Heart right ventricle (tissue), 16 donors: Measurements from ENCODE around the gene AKAP6. TPM values are rescaled to one million over a fixed set of nuclear protein-coding genes. Genes with fewer than 3 reads are reported as not detected.
"Not testable (repeated sequence)": the region's sequence is repeated elsewhere in the genome, so short reads cannot be mapped to it uniquely, and the experiment has no call there.

Experiments used
- ATAC-seq, 8 donors: fragments of 200-7000 bp; cut with Tn5 transposase; one replicate each; pipeline ENCODE4 v1.9.1; 2020; ENCODE audit warnings: mild to moderate bottlenecking in 8 of 8, moderate library complexity in 8 of 8, moderate number of reproducible peaks in 1 of 8
- DNase-seq, 2 donors: peaks; one replicate each; pipeline ENCODE4 v3.0.0-alpha.2; 2020
- H3K27ac ChIP-seq, 10 donors: fragments of 200-600 bp; sonication (generic) in 2 of 10; one replicate each; pipeline versions ENCODE4 v1.5.0 to v1.8.0; 2020 to 2022; ENCODE audit warnings: mild to moderate bottlenecking in 3 of 10
- H3K27me3 ChIP-seq, 7 donors: fragments of 200-600 bp; one replicate each; pipeline ENCODE4 v1.8.0; 2021 to 2022; ENCODE audit warnings: mild to moderate bottlenecking in 2 of 7
- H3K36me3 ChIP-seq, 9 donors: fragments of 200-600 bp; sonication (generic) in 1 of 9; one replicate each; pipeline versions ENCODE4 v1.5.0 to v1.8.0; 2020 to 2022; ENCODE audit warnings: mild to moderate bottlenecking in 2 of 9
- H3K4me1 ChIP-seq, 9 donors: fragments of 200-600 bp; sonication (generic) in 1 of 9; one replicate each; pipeline versions ENCODE4 v1.5.0 to v1.8.0; 2020 to 2022; ENCODE audit warnings: mild to moderate bottlenecking in 4 of 9
- H3K4me3 ChIP-seq, 10 donors: fragments of 200-600 bp; sonication (generic) in 2 of 10; one replicate each; pipeline versions ENCODE4 v1.5.0 to v1.8.0; 2020 to 2022; ENCODE audit warnings: mild to moderate bottlenecking in 7 of 10, moderate library complexity in 2 of 10
- H3K9me3 ChIP-seq, 11 donors: fragments of 200-600 bp in 10 of 11; sonication (generic) in 2 of 11; one replicate each; pipeline versions ENCODE4 v1.5.0 to v1.8.0; 2013 to 2022; ENCODE audit warnings: mild to moderate bottlenecking in 2 of 11, control low read depth in 1 of 11, moderate library complexity in 1 of 11
- CTCF ChIP-seq, 9 donors: fragments of 200-600 bp; sonication (generic) in 2 of 9; IDR thresholded peaks; one replicate each; pipeline versions ENCODE4 v1.5.0 to v1.8.0; 2021 to 2022; ENCODE audit warnings: antibody characterized with exemption in 9 of 9, mild to moderate bottlenecking in 5 of 9, moderate library complexity in 1 of 9
- WGBS, 2 donors: extraction: QIAGEN DNeasy Blood & Tissue Kit; methylation state at CpG; one replicate each; pipeline ENCODE4 v1.1.7; 2013; ENCODE audit warnings: inconsistent platforms in 1 of 2; 5-methylcytosine and 5-hydroxymethylcytosine counted together
- intact Hi-C, 10 donors: fragments of 100-400 bp; cut with DNase I; formaldehyde crosslinking; loops; one replicate each; pipeline versions ENCODE4 v1.11.1 to v1.14.2; 2022
- polyA plus RNA-seq, 2 donors: library from polyadenylated mRNA; stranded (reverse); fragments of 200-250 nt; gene quantifications; one replicate each; pipeline ENCODE4 v1.2.3, GENCODE V29; 2013
- total RNA-seq, 10 donors: library from RNA; stranded (reverse); fragmentation: NEBNext Ultra II Directional in 3 of 10; extraction: Animal tissue kit (Norgen Biotek cat#: 25700) in 3 of 10; gene quantifications; one replicate each; pipeline versions ENCODE4 v1.2.1 to v1.2.4, GENCODE V29; 2021 to 2023
- donor health status: Arrhythmogenic right ventricular cardiomyopathy.
- donor health status: ischemic (EF 13 %, LVEDD 7.1; RV severe dilation, severe dysfunction).
- donor health status: healthy with polysubstance abuse.
- donor health status: DM: no; HTN: yes; CAD: no.
- donor health status: DM: no; HTN: no; CAD: no.
- donor health status: ischemic (EF 25% LVEDD 6.9; RV normal size, moderate dysfunction).
- donor health status: ischemic (EF 25% LVEDD 5.7; RV mildly dilated, moderate dysfunction).
- donor health status: healthy.
- donor health status: DM: yes; HTN: yes; CAD: no.
- donor health status: Ischemic cardiomyopathy.
- donor health status: ischemic (EF 35%, LVEDD 5.7; RV mildly dilated, moderate dysfunction).
- donor health status: nonischemic (EF 11% LVEDD 7.7; RV severe dilation, severe dysfunction).
- donor health status: DM: yes; HTN: yes; CAD: no.
- donor health status: PGD.
- donor health status: ischemic (EF 29% LVEDD 5.4; RV normal size, mild dysfunction).
- donor health status: nonischemic (EF 23%, LVEDD 6.1; RV moderate dilation, normal function).

The AKAP6 gene
- total and polyA plus RNA-seq, 12 donors, result 13.5 to 332 (median 229) TPM

- ATAC-seq (peak; percentile 94 to 99 (median 98)), DNase-seq (peak; percentile 54 to 65)
- no peaks in the 10 kb centered on the region for H3K36me3 ChIP-seq
- no peak for TF ChIP-seq CTCF (IDR thresholded peaks at IDR 0.05)
- WGBS, 2 donors, result 17 to 23% methylated on average over 5 of the region's 5 CpGs
- intact Hi-C loops, result loop anchor here in 1 of 10 donors (5.0 kb wide), 1 partner anchor 40 kb away; no protein-coding TSS in a partner anchor
- no peaks in the 10 kb centered on the region for H3K27me3 ChIP-seq
- H3K27ac ChIP-seq, result peak overlapping the region; percentile 55 to 87 (median 79)
- H3K4me3 ChIP-seq, result no peak overlapping the region
- peaks cover 0 to 5% (median 0%) of the 10 kb centered on the region in 11 donors for H3K9me3 ChIP-seq
- peaks cover 0 to 34% (median 7%) of the 10 kb centered on the region in 9 donors for H3K4me1 ChIP-seq
Observed at GRCh38 chr14:32457213-32457920, 128.3 kb downstream of the AKAP6 start.

- ATAC-seq, result no peak
- Histone ChIP-seq H3K9me3 (peaks cover 0 to 15% (median 0%) of the 10 kb centered on the region in 11 donors), H3K27ac (peak overlapping the region in 6 of 10 donors; percentile 70 to 87 (median 86)), H3K36me3 (no peaks in the 10 kb centered on the region), H3K27me3 (no peaks in the 10 kb centered on the region), H3K4me3 (no peak overlapping the region), H3K4me1 (peaks cover 0 to 34% (median 7%) of the 10 kb centered on the region in 9 donors)
- no peak for TF ChIP-seq CTCF (IDR thresholded peaks at IDR 0.05)
- intact Hi-C loops, result loop anchor here in 1 of 10 donors (5.0 kb wide), 1 partner anchor 41 kb away; no protein-coding TSS in a partner anchor
- 80 to 87% methylated on average over 3 of the region's 3 CpGs for WGBS, 2 donors
- DNase-seq, result no peak
Observed at GRCh38 chr14:32458720-32459119, 129.6 kb downstream of the AKAP6 start.

- Histone ChIP-seq H3K27me3 (no peaks in the 10 kb centered on the region), H3K9me3 (peaks cover 0 to 20% (median 0%) of the 10 kb centered on the region in 11 donors), H3K4me3 (no peak overlapping the region), H3K27ac (peak overlapping the region in 5 of 10 donors; percentile 2 to 51 (median 21)), H3K36me3 (no peaks in the 10 kb centered on the region), H3K4me1 (peaks cover 0 to 34% (median 7%) of the 10 kb centered on the region in 9 donors)
- no peak for TF ChIP-seq CTCF (IDR thresholded peaks at IDR 0.05)
- intact Hi-C loops, result loop anchor here in 2 of 10 donors (10.0 kb wide), 2 partner anchors 385 to 525 kb away; partner anchors contain the start of gene ARHGAP5 (in 1 of the 2)
- ATAC-seq (peak in 1 of 8 donors; percentile 57), DNase-seq (no peak)
- 68 to 73% methylated on average over 4 of the region's 4 CpGs for WGBS, 2 donors
Observed at GRCh38 chr14:32460267-32460666, 131.2 kb downstream of the AKAP6 start.

GRCh38 chr14:32462553-32462952 lies 133.5 kb downstream of the AKAP6 start:
- ATAC-seq, H3K36me3 ChIP-seq, DNase-seq, H3K27ac ChIP-seq, H3K4me3 ChIP-seq, H3K27me3 ChIP-seq: not testable (repeated sequence)
- 73 to 97% methylated on average over 3 to 4 of the region's 4 CpGs for WGBS, 2 donors
- peaks cover 0 to 24% (median 0%) of the 10 kb centered on the region in 11 donors for H3K9me3 ChIP-seq
- intact Hi-C loops, result loop anchor here in 2 of 10 donors (10.0 kb wide), 2 partner anchors 388 to 528 kb away; partner anchors contain the start of gene ARHGAP5 (in 1 of the 2)
- peaks cover 0 to 23% (median 5%) of the 10 kb centered on the region in 9 donors for H3K4me1 ChIP-seq
